H9 (cell line): Measurements from ENCODE around the gene CYB5A. TPM values are rescaled to one million over a fixed set of nuclear protein-coding genes. Genes with fewer than 3 reads are reported as not detected.

Source experiments
- DNase-seq: peaks from one replicate; pipeline ENCODE4 v3.0.0-alpha.2; 2017
- H2AFZ ChIP-seq: one replicate; pipeline ENCODE4 v1.6.1; 2013; ENCODE audit warnings: mild to moderate bottlenecking, low read length, control low read depth, moderate library complexity
- H2AK5ac ChIP-seq: 2 replicates; pipeline ENCODE4 v1.6.1; 2013; ENCODE audit warnings: low read length, control low read depth, mixed read lengths; ENCODE audit not compliant: insufficient read length
- H2BK120ac ChIP-seq: one replicate; pipeline ENCODE4 v1.6.1; 2013; ENCODE audit warnings: low read depth, mild to moderate bottlenecking, low read length, control low read depth, inconsistent platforms; ENCODE audit not compliant: poor library complexity, severe bottlenecking
- H2BK12ac ChIP-seq: 2 replicates; pipeline ENCODE4 v1.6.1; 2013; ENCODE audit warnings: low read length, control low read depth, mixed read lengths, low read depth; ENCODE audit not compliant: insufficient read length
- H2BK15ac ChIP-seq: 2 replicates; pipeline ENCODE4 v1.6.1; 2013; ENCODE audit warnings: low read depth, low read length, control low read depth
- H2BK20ac ChIP-seq: one replicate; pipeline ENCODE4 v1.6.1; 2013; ENCODE audit warnings: low read depth, mild to moderate bottlenecking, low read length, control low read depth, inconsistent platforms; ENCODE audit not compliant: poor library complexity, severe bottlenecking
- H2BK5ac ChIP-seq: 2 replicates; pipeline ENCODE4 v1.6.1; 2013; ENCODE audit warnings: low read length, control low read depth, mixed read lengths; ENCODE audit not compliant: insufficient read length
- H3K14ac ChIP-seq: 2 replicates; pipeline ENCODE4 v1.6.1; 2013; ENCODE audit warnings: low read length, control low read depth; ENCODE audit not compliant: insufficient read depth
- H3K18ac ChIP-seq: 2 replicates; pipeline ENCODE4 v1.6.1; 2013; ENCODE audit warnings: low read depth, mild to moderate bottlenecking, mixed read lengths, low read length, control low read depth; ENCODE audit not compliant: insufficient read length
- H3K23ac ChIP-seq: 2 replicates; pipeline ENCODE4 v1.6.1; 2013; ENCODE audit warnings: low read length, control low read depth, mixed read lengths, low read depth; ENCODE audit not compliant: insufficient read length
- H3K23me2 ChIP-seq: 2 replicates; pipeline ENCODE4 v1.6.1; 2013; ENCODE audit warnings: low read depth, mild to moderate bottlenecking, mixed read lengths, low read length, control low read depth; ENCODE audit not compliant: insufficient read length, poor library complexity, severe bottlenecking
- H3K27ac ChIP-seq: 2 replicates; pipeline ENCODE4 v1.5.1; 2013; ENCODE audit warnings: low read length, control low read depth, mixed read lengths, low read depth; ENCODE audit not compliant: insufficient read length
- H3K27me3 ChIP-seq: 2 replicates; pipeline ENCODE4 v1.6.1; 2013; ENCODE audit warnings: low read length, control low read depth, inconsistent platforms; ENCODE audit not compliant: insufficient read depth
- H3K4ac ChIP-seq: 2 replicates; pipeline ENCODE4 v1.6.1; 2013; ENCODE audit warnings: low read depth, mild to moderate bottlenecking, control low read depth, inconsistent platforms, low read length, moderate library complexity
- H3K4me1 ChIP-seq: 2 replicates; pipeline ENCODE4 v1.6.1; 2013; ENCODE audit warnings: low read length, control low read depth, inconsistent platforms; ENCODE audit not compliant: insufficient read depth
- H3K4me2 ChIP-seq: 2 replicates; pipeline ENCODE4 v1.6.1; 2013; ENCODE audit warnings: low read length, control low read depth, mixed read lengths; ENCODE audit not compliant: insufficient read length, insufficient read depth
- H3K56ac ChIP-seq: 2 replicates; pipeline ENCODE4 v1.6.1; 2013; ENCODE audit warnings: low read depth, mild to moderate bottlenecking, mixed read lengths, low read length, control low read depth; ENCODE audit not compliant: insufficient read length
- H3K79me1 ChIP-seq: 2 replicates; pipeline ENCODE4 v1.6.1; 2013; ENCODE audit warnings: low read depth, mild to moderate bottlenecking, moderate library complexity, low read length, control low read depth, inconsistent platforms; ENCODE audit not compliant: insufficient read depth, poor library complexity, severe bottlenecking
- H3K79me2 ChIP-seq: 2 replicates; pipeline ENCODE4 v1.6.1; 2013; ENCODE audit warnings: low read length, control low read depth, inconsistent platforms; ENCODE audit not compliant: insufficient read depth
- H3K9ac ChIP-seq: 2 replicates; pipeline ENCODE4 v1.6.1; 2013; ENCODE audit warnings: low read length, control low read depth, mixed read lengths; ENCODE audit not compliant: insufficient read length; ENCODE audit errors: extremely low read depth
- H3K9me3 ChIP-seq: one replicate; pipeline ENCODE4 v1.6.1; 2013; ENCODE audit warnings: low read depth, low read length, inconsistent platforms; ENCODE audit not compliant: control insufficient read depth
- H3T11ph ChIP-seq: one replicate; pipeline ENCODE4 v1.6.1; 2013; ENCODE audit warnings: mild to moderate bottlenecking, low read length, control low read depth, inconsistent platforms
- H4K20me1 ChIP-seq: one replicate; pipeline ENCODE4 v1.6.1; 2013; ENCODE audit not compliant: control insufficient read depth, insufficient read length, insufficient read depth
- H4K5ac ChIP-seq: 2 replicates; pipeline ENCODE4 v1.6.1; 2013; ENCODE audit warnings: low read depth, mild to moderate bottlenecking, mixed read lengths, low read length, control low read depth; ENCODE audit not compliant: insufficient read length
- H4K8ac ChIP-seq: replicated peaks from 2 replicates; pipeline ENCODE4 v1.6.1; 2013; ENCODE audit warnings: low read length, control low read depth, mixed read lengths, low read depth; ENCODE audit not compliant: insufficient read length
- H4K91ac ChIP-seq: 2 replicates; pipeline ENCODE4 v1.6.1; 2013; ENCODE audit warnings: low read depth, mild to moderate bottlenecking, moderate library complexity, mixed read lengths, low read length, control low read depth; ENCODE audit not compliant: insufficient read length
- H3K27ac Mint-ChIP-seq, 3 experiments: 2 replicates in 2 of 3; 3 replicates in 1 of 3; pipeline ENCODE4 v1.8.0; 2020 to 2021; ENCODE audit warnings: mixed read lengths in 3 of 3, mild to moderate bottlenecking in 1 of 3, moderate library complexity in 1 of 3
- H3K27me3 Mint-ChIP-seq: 2 replicates; pipeline ENCODE4 v1.8.0; 2021; ENCODE audit warnings: low read depth, mild to moderate bottlenecking, moderate library complexity, mixed read lengths
- H3K36me3 Mint-ChIP-seq, 3 experiments: 2 replicates in 2 of 3; 3 replicates in 1 of 3; pipeline ENCODE4 v1.8.0; 2020 to 2021; ENCODE audit warnings: low read depth in 3 of 3, mixed read lengths in 3 of 3; ENCODE audit not compliant: insufficient read depth in 1 of 3
- H3K4me1 Mint-ChIP-seq, 2 experiments: 2 replicates each; pipeline ENCODE4 v1.8.0; 2020; ENCODE audit warnings: mixed read lengths in 2 of 2
- H3K4me3 Mint-ChIP-seq, 2 experiments: 2 replicates in 1 of 2; 3 replicates in 1 of 2; pipeline ENCODE4 v1.8.0; 2020 to 2021; ENCODE audit warnings: mild to moderate bottlenecking in 2 of 2, mixed read lengths in 2 of 2, moderate library complexity in 1 of 2
- H3K9me3 Mint-ChIP-seq, 2 experiments: 2 replicates in 1 of 2; 3 replicates in 1 of 2; pipeline ENCODE4 v1.8.0; 2020; ENCODE audit warnings: mild to moderate bottlenecking in 2 of 2, mixed read lengths in 2 of 2, moderate library complexity in 1 of 2
- CTCF ChIP-seq: fragments of 200-600 bp; sonication (generic); conservative IDR thresholded peaks from 3 replicates; pipeline ENCODE4 v1.8.0; 2021; ENCODE audit warnings: antibody characterized with exemption, mild to moderate bottlenecking
- WGBS: extraction: QIAGEN DNeasy Blood & Tissue Kit; methylation state at CpG from one replicate; pipeline ENCODE4 v1.1.7; 2013; ENCODE audit warnings: missing lambda C conversion rate, low lambda C conversion rate, mixed read lengths; ENCODE audit not compliant: insufficient read length; ENCODE audit errors: extremely low coverage; 5-methylcytosine and 5-hydroxymethylcytosine counted together
- total RNA-seq: library from RNA; stranded (reverse); gene quantifications from 2 replicates; pipeline ENCODE4 v1.2.1, GENCODE V29; 2021

Gene CYB5A
- total RNA-seq, 1 experiment from 2014 or later = 93.2 TPM

GRCh38 chr18:74233933-74234325 is 57.8 kb downstream of the CYB5A start:
- H3K14ac ChIP-seq = no peak overlapping the region
- no peak overlapping the region for H4K8ac ChIP-seq
- H3K23ac ChIP-seq = no peak overlapping the region
- no peaks in the 10 kb centered on the region for H3K9me3 ChIP-seq
- no peak for TF ChIP-seq CTCF
- peaks cover 2% of the 10 kb centered on the region; the same call in 1 of the 2 replicates for H3K27me3 Mint-ChIP-seq
- H3K4me3 Mint-ChIP-seq = no peak overlapping the region
- no peak overlapping the region for H3K27ac ChIP-seq
- H2BK5ac ChIP-seq = no peak overlapping the region
- H3K27ac Mint-ChIP-seq = no peak overlapping the region
- no peaks in the 10 kb centered on the region for H3K79me1 ChIP-seq
- no peak overlapping the region for H3K18ac ChIP-seq
- DNase-seq = no peak
- no CpG with 5 or more reads among the region's 3 CpGs for WGBS
- H3K4me1 Mint-ChIP-seq = peaks cover 6 to 7% of the 10 kb centered on the region in 2 experiments
- H3K4ac ChIP-seq = no peak overlapping the region
- no peak overlapping the region for H4K5ac ChIP-seq
- no peak overlapping the region for H2BK15ac ChIP-seq
- no peaks in the 10 kb centered on the region for H3K36me3 Mint-ChIP-seq
- H2BK120ac ChIP-seq = no peak overlapping the region
- H3K9ac ChIP-seq = no peak overlapping the region
- no peak overlapping the region for H3K4me2 ChIP-seq
- H3K56ac ChIP-seq = no peak overlapping the region
- H3K23me2 ChIP-seq = no peaks in the 10 kb centered on the region
- no peaks in the 10 kb centered on the region for H3K79me2 ChIP-seq
- no peaks in the 10 kb centered on the region for H3K9me3 Mint-ChIP-seq
- no peak overlapping the region for H2AK5ac ChIP-seq
- no peak overlapping the region for H2BK12ac ChIP-seq
- no peak overlapping the region for H2BK20ac ChIP-seq
- H4K91ac ChIP-seq = no peak overlapping the region
- H2AFZ ChIP-seq = no peak overlapping the region
- H3T11ph ChIP-seq = no peak overlapping the region
- no peaks in the 10 kb centered on the region for H3K4me1 ChIP-seq
- H4K20me1 ChIP-seq = no peaks in the 10 kb centered on the region
- H3K27me3 ChIP-seq = no peaks in the 10 kb centered on the region
